ENCODE measurements around the gene ATG9A.
"Not testable (repeated sequence)": the region's sequence is repeated elsewhere in the genome, so short reads cannot be mapped to it uniquely, and the experiment has no call there.

ATG9A gene

DNA sequence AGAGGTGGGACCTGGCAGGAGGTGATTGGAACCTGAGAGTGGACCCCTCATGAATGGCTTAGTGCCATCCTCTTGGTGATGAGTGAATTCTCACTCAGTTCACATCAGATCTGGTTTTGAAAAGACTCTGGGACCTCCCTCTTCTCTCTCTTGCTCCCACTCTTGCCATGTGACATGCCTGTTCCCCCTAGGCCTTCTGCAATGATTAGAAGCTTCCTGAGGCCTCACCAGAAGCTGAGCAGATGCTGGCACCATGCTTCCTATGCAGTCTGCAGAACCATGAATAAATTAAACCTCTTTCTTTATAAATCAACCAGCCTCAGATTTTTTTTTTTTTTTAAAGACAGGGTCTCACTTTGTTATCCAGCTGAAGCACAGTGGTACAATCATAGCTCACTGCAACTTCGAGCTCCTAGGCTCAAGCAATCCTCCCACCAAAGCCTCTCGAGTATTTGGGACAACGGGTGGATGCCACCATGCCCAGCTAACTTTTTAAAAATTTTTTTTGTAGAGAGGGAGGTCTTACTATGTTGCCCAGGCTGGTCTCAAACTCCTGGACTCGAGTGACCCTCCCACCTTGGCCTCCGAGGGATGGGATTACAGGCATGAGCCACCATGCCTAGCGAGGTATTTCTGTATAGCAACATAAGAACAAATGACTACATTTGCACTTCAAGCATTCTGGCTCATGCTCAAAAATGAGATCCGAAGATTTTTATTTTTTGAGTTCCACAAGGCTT lies 24.8 kb downstream of the ATG9A start:
- H2AFZ ChIP-seq (ENCODE audit: low read depth, low read length, severe bottlenecking) = no peak overlapping the region
- H3K9ac ChIP-seq (ENCODE audit: low read length) = no peak overlapping the region
- H4K20me1 ChIP-seq (ENCODE audit: low read depth, low read length) = no peaks in the 10 kb centered on the region
- no peaks in the 10 kb centered on the region for H3K36me3 ChIP-seq (ENCODE audit: low read length)
- no peaks in the 10 kb centered on the region for H3K9me3 ChIP-seq (ENCODE audit: insufficient read depth, low read length)
- H3F3A ChIP-seq (ENCODE audit: insufficient read depth) = no peaks in the 10 kb centered on the region
- TF ChIP-seq, protein P1, sequence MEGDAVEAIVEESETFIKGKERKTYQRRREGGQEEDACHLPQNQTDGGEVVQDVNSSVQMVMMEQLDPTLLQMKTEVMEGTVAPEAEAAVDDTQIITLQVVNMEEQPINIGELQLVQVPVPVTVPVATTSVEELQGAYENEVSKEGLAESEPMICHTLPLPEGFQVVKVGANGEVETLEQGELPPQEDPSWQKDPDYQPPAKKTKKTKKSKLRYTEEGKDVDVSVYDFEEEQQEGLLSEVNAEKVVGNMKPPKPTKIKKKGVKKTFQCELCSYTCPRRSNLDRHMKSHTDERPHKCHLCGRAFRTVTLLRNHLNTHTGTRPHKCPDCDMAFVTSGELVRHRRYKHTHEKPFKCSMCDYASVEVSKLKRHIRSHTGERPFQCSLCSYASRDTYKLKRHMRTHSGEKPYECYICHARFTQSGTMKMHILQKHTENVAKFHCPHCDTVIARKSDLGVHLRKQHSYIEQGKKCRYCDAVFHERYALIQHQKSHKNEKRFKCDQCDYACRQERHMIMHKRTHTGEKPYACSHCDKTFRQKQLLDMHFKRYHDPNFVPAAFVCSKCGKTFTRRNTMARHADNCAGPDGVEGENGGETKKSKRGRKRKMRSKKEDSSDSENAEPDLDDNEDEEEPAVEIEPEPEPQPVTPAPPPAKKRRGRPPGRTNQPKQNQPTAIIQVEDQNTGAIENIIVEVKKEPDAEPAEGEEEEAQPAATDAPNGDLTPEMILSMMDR (IDR thresholded peaks at IDR 0.05; ENCODE audit: insufficient read depth, low read length, poor library complexity, severe bottlenecking) = no peak
- no peak for TF ChIP-seq EZH2phosphoT487 (conservative IDR thresholded peaks at IDR 0.05; ENCODE audit: low read length)
- no peaks in the 10 kb centered on the region for H3K79me2 ChIP-seq (ENCODE audit: insufficient read depth, low read length)
- H3K27ac ChIP-seq (ENCODE audit: low read depth, low read length) = no peak overlapping the region
- H3K27me3 ChIP-seq (ENCODE audit: low read length) = no peaks in the 10 kb centered on the region
- no peak overlapping the region for H3K4me3 ChIP-seq (ENCODE audit: insufficient read depth, low read length, poor library complexity, severe bottlenecking)
- no peaks in the 10 kb centered on the region for H3K9me2 ChIP-seq (replicated peaks; ENCODE audit: insufficient read depth, low read length)
- no peak overlapping the region for H3K4me2 ChIP-seq (ENCODE audit: low read depth, low read length, poor library complexity, severe bottlenecking)

DNA sequence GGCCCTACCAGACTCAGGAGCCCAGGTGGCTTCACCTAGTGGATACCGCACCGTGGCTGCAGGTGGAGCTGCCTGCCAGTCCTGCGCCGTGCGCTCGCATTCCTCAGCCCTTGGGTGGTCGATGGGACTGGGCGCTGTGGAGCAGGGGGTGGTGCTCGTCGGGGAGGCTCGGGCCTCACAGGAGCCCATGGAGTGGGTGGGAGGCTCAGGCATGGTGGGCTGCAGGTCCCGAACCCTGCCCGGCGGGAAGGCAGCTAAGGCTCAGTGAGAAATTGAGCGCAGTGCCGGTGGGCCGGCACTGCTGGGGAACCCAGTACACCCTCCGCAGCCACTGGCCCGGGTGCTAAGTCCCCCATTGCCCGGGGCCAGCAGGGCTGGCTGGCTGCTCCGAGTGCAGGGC lies 28.1 kb downstream of the ATG9A start:
- H2AFZ ChIP-seq (ENCODE audit: low read depth, low read length, severe bottlenecking); H4K20me1 ChIP-seq (ENCODE audit: low read depth, low read length); H3K36me3 ChIP-seq (ENCODE audit: low read length); H3K4me3 ChIP-seq (ENCODE audit: insufficient read depth, low read length, poor library complexity, severe bottlenecking); H3K9me2 ChIP-seq (replicated peaks; ENCODE audit: insufficient read depth, low read length); H3K27me3 ChIP-seq (ENCODE audit: low read length); H3K4me2 ChIP-seq (ENCODE audit: low read depth, low read length, poor library complexity, severe bottlenecking); H3K27ac ChIP-seq (ENCODE audit: low read depth, low read length); H3K79me2 ChIP-seq (ENCODE audit: insufficient read depth, low read length); H3F3A ChIP-seq (ENCODE audit: insufficient read depth); H3K9me3 ChIP-seq (ENCODE audit: insufficient read depth, low read length); H3K9ac ChIP-seq (ENCODE audit: low read length): not testable (repeated sequence)

DNA sequence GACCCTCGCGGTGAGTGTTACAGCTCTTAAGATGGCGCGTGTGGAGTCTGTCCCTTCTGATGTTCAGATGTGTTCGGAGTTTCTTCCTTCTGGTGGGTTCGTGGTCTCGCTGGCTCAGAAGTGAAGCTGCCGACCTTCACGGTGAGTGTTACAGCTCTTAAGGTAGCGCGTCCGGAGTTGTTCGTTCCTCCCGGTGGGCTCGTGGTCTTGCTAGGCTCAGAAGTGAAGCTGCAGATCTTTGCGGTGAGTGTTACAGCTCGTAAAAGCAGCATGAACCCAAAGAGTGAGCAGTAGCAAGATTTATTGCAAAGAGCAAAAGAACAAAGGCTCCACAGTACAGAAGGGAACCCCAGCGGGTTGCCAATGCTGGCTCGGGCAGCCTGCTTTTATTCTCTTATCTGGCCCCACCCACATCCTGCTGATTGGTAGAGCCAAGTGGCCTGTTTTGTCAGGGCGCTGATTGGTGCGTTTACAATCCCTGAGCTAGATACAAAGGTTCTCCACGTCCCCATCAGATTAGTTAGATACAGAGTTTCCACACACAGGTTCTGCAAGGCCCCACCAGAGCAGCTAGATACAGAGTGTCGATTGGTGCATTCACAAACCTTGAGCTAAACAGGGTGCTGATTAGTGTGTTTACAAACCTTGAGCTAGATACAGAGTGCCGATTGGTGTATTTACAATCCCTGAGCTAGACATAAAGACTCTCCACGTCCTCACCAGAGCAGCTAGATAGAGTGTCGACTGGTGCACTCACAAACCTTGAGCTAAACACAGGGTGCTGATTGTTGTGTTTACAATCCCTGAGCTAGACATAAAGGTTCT lies 28.7 kb downstream of the ATG9A start:
- not testable (repeated sequence) for H3K4me3 ChIP-seq (ENCODE audit: insufficient read depth, low read length, poor library complexity, severe bottlenecking); H4K20me1 ChIP-seq (ENCODE audit: low read depth, low read length); H3K9ac ChIP-seq (ENCODE audit: low read length); H3K79me2 ChIP-seq (ENCODE audit: insufficient read depth, low read length); H3K9me3 ChIP-seq (ENCODE audit: insufficient read depth, low read length); H3K9me2 ChIP-seq (replicated peaks; ENCODE audit: insufficient read depth, low read length); H3K36me3 ChIP-seq (ENCODE audit: low read length); H3K4me2 ChIP-seq (ENCODE audit: low read depth, low read length, poor library complexity, severe bottlenecking); H3K27ac ChIP-seq (ENCODE audit: low read depth, low read length); H3K27me3 ChIP-seq (ENCODE audit: low read length); H3F3A ChIP-seq (ENCODE audit: insufficient read depth); H2AFZ ChIP-seq (ENCODE audit: low read depth, low read length, severe bottlenecking)

DNA sequence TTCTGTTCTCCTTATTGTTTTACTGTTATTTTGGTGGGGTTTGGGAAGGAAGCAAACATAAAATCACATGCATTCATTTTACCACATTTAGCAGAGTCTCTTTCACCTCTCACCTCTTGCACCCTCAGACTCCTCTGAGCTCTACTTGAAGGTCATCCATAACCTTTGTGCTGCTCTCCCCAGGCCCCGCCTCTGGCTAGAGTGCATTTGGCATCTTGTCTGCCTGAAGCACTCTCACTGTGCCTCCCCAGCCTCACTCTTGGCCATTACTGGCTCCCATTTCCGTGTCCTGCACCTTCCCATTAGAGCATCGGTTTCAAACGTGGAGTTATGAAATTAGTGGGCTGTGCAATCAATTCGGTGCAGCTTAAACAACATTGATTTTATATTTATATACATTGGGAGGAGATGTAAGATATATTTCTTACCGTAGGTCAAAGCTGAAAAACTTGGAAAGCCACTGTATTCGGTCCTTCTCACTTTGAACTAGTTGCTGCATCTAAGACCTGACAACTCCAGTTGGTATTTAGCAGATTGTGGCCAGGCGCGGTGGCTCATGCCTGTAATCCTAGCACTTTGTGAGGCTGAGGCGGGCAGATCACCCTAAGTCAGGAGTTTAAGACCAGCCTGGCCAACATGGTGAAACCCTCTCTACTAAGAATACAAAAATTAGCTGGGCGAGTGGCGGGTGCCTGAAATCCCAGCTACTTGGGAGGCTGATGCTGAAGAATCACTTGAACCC lies 29.8 kb downstream of the ATG9A start:
- TF ChIP-seq, protein P1 (IDR thresholded peaks at IDR 0.05; ENCODE audit: insufficient read depth, low read length, poor library complexity, severe bottlenecking) = no peak
- TF ChIP-seq EZH2phosphoT487 (conservative IDR thresholded peaks at IDR 0.05; ENCODE audit: low read length) = no peak
- H2AFZ ChIP-seq (ENCODE audit: low read depth, low read length, severe bottlenecking) = no peak overlapping the region
- no peak overlapping the region for H3K9ac ChIP-seq (ENCODE audit: low read length)

More for the DNA sequence above, 29.8 kb downstream of the ATG9A start:
- Histone ChIP-seq H3K4me2 (ENCODE audit: low read depth, low read length, poor library complexity, severe bottlenecking) (no peak overlapping the region), H3K9me2 (replicated peaks; ENCODE audit: insufficient read depth, low read length) (no peaks in the 10 kb centered on the region), H3K36me3 (ENCODE audit: low read length) (no peaks in the 10 kb centered on the region), H3K27ac (ENCODE audit: low read depth, low read length) (no peak overlapping the region), H3F3A (ENCODE audit: insufficient read depth) (no peaks in the 10 kb centered on the region), H4K20me1 (ENCODE audit: low read depth, low read length) (no peaks in the 10 kb centered on the region), H3K4me3 (ENCODE audit: insufficient read depth, low read length, poor library complexity, severe bottlenecking) (no peak overlapping the region), H3K79me2 (ENCODE audit: insufficient read depth, low read length) (no peaks in the 10 kb centered on the region), H3K27me3 (ENCODE audit: low read length) (no peaks in the 10 kb centered on the region), H3K9me3 (ENCODE audit: insufficient read depth, low read length) (no peaks in the 10 kb centered on the region)

Measured in SU-DHL-6 (cell line).